ENCODE measurements around the gene CERK.
"Not testable (repeated sequence)": the region's sequence is repeated elsewhere in the genome, so short reads cannot be mapped to it uniquely, and the experiment has no call there.

CERK gene

DNA sequence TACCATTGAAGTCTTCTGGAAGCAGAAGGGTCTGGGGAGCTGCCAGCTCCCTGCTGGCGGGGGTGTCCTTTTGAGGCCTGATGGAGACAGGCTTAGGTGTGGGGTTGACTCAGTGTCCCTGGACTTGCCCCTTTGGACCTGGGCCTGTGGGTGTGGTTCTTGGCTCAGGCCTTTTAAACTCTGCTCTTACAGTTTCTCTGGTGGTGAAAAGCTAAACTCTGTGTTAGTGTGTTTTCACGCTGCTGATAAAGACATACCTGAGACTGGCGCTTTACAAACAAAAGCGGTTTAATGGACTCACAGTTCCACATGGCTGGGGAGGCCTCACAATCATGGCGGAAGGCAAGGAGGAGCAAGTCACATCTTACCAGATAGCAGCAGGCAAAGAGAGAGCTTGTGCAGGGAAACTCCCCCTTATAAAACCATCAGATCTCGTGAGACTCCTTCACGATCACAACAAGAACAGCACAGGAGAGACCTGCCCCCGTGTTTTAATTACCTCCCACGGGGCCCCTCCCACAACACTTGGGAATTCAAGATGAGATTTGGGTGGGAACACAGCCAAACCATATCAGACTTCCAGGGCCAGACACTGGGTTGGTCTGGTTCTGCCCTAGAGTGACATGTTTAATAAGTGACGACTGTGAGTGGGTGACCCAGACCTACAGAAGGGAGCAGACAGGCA lies 91.4 kb downstream of the CERK start:
- DNase-seq (ENCODE audit: low read depth) = no peak

DNA sequence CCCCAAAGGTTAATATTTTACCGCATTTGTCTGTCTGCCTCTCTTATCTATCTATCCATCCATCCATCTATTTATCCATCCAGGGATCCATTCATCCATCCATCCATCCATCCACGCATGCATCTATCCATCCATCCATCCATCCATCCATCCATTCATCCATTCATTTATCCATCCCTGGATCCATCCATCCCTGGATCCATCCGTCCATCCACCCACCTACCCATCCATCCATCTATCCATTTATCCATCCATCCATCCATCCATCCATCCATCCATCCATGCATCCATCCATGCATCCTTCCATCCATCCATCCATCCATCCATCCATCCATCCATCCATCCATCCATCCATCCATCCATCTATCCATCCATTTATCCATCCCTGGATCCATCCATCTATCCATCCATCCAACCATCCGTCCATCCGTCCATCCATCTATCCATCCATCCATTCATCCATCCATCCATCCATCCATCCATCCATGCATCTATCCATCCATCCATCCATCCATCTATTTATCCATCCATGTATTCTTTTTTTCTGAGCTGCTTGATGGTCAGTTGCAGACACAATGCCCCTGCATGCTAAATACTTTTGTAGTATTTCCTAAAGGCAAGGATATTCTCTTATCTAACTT lies 95.1 kb downstream of the CERK start:
- not testable (repeated sequence) for DNase-seq (ENCODE audit: low read depth)

DNA sequence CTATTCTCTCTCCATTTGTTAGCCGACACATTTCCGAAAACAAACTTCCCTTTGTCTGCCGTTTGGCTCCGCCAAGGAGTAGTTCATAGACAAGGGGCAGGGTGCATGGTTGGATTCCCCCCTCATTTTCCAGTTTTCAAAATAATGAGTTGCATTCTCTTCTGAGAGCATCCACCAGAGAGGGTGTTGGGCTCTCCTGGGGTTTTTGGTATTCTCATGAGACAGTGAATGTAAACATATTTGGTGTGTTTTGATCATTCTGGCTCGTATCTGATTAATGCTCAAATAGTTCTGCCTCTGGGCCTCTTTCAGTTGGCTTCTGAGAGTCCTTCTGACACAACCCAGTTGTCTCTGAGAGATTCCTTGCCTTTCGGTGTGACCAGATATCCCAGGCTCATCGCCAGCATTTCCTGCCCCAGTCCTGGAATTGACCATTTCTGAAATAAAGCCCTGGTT lies 96.2 kb downstream of the CERK start:
- no peak for DNase-seq (ENCODE audit: low read depth)

DNA sequence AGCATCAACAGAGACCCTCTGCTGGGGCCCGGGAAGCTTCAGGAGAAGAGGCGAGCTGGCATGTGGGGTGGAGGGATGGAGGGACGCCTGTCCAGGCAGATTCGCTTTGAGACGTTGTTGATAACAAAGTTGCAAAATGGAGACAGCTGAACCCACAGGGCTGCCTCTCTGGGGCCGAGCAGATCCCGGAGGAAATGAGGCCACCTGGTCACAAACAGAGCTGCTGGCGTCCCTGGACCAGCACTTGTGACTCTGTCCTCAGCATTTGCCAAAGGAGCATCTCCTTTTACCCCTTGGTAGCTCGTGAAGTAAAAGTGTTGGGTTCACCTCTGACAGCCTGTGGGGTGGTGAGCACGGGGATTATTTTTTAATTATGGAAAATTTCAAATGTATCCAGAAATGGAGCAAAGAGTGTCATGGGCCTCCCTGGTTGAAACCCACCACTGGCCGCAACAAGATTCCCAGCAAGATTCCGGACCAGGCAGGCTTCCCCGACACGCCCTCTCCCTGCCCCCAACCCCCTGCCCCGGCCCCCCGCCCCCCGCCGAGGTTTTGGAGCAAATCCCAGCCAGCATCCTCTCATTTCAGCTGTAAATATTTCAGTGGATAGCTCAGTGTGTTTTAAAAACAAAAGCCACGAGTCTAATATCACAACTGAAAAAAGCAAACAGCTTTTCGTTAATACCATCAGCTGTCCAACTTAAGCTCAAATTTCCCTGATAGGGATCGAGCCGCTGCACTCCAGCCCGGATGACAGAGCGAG lies 97.6 kb downstream of the CERK start:
- no peak for DNase-seq (ENCODE audit: low read depth)

DNA sequence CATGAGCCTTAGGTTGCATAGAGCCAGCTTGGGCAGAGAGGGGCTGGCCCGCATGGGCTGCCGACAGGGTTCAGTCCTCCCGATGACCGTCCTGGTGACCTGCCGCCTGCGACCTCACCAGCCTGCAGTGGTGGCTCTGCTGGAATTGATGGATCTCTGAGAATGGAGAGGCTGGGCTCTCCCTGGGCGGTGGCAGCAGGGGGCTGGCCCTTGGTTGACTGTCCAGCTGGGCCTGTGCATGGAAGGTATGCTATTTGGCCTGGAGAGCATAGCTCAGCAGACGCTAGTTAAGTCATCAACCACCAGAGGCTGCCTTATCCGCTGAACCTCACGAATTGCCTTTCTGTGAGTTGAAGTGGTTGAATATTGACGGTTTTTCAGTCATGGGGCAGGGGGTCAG lies 98.2 kb downstream of the CERK start:
- no peak for DNase-seq (ENCODE audit: low read depth)

DNA sequence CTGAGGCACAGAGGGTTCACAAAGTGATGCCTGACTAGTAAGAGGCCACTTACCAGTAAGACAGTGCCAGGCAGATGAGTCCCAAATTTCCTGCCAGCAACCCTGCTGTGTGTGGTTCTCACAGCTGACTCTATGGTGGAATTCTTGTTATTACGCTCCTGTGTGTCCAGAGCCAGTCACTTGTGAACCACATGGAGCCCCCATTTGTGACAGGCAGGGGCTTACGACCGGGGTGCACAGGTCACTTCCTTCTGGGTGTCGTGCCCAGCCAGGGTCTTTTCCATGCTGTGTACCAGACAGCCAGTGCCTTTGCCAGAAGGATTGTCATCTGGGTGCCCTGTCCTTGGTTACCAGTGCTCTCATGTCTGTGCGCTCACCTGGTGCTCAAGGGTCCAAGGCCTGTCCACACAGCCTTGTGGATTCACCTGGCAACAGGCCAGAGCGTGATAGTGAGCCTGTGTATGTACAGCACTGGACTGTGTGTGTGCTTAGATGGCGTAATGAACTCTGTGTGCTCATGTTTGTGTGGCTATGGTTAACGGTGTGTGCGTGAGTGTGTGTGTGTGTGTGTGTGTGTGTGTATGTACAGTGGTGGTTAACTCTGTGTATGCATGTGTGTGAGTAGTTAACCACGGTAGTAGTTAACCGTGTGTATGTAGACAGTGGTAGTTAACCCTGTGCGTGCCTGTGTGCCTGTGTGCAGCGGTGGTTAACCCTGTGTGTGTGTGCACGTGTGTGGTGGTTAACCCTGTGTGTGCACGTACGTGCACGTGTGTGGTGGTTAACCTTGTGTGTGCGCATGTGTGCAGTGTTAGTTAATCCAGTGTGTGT lies 99.2 kb downstream of the CERK start:
- no peak for DNase-seq (ENCODE audit: low read depth)

DNA sequence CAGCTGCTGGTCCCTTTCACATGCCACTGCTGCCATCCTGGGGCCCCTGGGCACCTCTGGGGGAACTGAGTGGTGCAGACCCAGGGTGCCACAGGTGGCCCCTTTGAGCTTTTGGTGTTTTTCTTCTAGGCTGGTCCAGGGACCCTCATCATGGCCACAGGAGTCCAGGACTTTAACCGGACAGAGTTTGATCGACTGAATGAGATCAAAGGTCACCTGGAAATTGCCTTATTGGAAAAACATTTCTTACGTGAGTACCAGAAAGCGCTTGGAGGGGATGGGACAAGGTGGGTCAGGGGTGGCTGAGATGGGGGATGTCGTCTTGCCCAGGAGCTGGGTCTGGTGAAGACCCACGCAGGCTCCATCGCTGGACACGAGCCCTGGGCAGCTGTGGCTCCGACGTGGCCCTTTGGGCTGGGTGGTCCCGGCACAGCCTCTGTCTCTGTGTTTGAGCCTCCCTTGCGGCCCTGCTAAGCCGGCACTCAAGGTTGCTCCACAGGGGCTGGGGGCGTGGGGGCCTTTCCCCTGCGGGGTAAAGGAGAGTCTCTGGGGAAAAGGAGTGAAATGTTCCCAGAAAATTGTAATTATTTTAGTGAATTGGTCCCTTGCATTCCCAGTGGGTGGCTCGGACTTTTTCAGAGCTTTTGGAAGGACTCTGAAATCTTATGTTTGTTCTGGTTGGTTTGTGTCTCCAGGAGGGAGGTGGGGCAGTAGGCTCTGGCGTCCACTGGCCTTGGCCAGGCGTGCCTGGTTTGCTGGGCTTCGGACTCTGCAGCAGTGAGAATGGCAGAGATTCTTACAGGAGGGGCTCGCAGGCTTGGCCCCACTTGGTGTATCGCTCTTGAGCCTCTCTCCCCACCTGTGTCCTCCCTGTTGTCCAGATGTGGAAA lies 100.1 kb downstream of the CERK start:
- no peak for DNase-seq (ENCODE audit: low read depth)

DNA sequence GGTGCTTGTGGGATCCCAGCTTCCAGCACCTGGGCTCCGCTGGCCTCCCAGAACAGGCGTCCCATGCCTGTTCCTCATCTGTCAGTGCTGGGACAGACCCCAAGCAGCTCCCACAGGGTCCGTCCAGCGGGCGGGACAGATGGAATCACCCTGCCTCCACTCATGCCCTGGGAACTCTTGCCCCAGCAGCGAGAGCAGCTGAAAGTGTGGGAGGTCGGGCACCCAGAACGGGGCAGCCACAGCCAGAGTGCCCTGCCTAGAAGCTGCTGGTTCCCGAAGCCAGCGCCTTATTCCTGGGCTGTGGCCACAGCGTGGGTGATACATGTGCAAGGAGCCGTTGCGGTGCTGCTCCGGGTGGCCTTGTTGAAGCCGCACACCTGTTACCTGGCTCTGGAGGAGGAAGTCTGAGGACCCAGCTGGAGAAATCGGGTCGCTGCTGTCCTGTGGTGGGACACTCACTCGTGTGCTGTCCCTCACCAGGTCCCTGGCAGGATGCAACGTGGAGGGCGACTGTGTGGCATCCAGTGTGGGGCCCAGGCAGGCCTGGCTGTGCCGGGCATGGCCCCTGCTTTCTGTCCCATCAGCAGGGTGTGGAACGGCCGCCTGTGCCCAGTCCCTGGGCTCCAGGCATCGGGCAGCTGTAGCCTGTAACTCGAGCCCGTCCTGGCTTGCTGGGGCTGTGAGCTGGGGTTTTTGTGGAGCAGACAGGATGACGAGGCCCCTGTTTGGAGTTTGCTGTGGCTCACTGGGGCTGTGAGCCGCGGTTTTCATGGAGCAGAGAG lies 101.6 kb downstream of the CERK start:
- DNase-seq (ENCODE audit: low read depth) = no peak

DNA sequence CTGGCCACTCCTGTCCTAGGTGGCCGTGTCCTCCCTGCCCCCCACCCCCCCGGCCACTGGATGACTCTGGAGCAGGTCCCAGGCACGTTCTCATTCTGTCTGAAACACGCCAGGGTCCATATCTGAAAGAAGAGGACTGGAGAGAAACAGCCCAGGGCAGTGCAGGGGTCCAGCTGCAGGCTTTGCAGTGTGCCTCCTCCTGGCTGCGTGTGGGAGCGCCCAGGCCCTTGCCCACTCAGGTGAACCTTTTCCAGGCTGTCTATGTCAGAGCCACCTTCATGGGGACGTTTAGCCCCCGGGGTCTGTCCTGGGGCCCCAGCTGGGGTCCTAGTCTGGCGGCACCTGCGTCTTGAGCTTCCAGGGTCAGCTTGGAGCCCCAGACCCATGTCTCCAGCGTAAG lies 102.3 kb downstream of the CERK start:
- no peak for DNase-seq (ENCODE audit: low read depth)

DNA sequence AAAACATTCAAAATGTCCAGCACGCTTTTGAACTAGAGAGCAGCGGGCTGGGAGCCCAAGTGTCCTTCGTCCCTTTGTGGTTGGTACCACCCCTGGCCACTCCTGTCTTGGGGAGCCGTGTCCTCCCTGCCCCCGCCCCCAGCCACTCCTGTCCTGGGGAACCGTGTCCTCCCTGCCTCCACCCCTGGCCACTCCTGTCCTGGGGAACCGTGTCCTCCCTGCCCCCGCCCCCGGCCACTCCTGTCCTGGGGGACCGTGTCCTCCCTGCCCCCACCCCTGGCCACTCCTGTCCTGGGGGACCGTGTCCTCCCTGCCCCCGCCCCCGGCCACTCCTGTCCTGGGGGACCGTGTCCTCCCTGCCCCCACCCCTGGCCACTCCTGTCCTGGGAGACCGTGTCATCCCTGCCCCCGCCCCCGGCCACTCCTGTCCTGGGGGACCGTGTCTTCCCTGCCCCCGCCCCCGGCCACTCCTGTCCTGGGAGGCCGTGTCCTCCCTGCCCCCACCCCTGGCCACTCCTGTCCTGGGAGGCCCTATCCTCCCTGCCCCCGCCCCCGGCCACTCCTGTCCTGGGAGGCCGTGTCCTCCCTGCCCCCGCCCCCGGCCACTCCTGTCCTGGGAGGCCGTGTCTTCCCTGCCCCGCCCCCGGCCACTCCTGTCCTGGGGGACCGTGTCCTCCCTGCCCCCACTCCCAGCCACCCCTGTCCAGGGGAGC lies 102.9 kb downstream of the CERK start:
- DNase-seq (ENCODE audit: low read depth) = not testable (repeated sequence)
